GM23338 (cell line): ENCODE results near the gene TRAF3. TPM values are rescaled to one million over a fixed set of nuclear protein-coding genes. Genes with fewer than 3 reads are reported as not detected.

Experiments used
- ATAC-seq: fragments of 200-7000 bp; cut with Tn5 transposase; 3 replicates; pipeline ENCODE4 v1.9.1; 2020
- DNase-seq: peaks from one replicate; pipeline ENCODE4 v3.0.0-alpha.2; 2015; ENCODE audit warnings: low spot score
- H2AFZ ChIP-seq: fragments of 200-600 bp; sonication (generic); 2 replicates; pipeline ENCODE4 v1.8.0; 2016; ENCODE audit warnings: antibody characterized with exemption, mild to moderate bottlenecking, moderate library complexity
- H3F3A ChIP-seq: fragments of 200-600 bp; sonication (generic); replicated peaks from 2 replicates; pipeline ENCODE4 v1.8.0; 2017; ENCODE audit warnings: antibody characterized with exemption, mixed run types, low read depth
- H3K27ac ChIP-seq: fragments of 200-600 bp; sonication (generic); 2 replicates; pipeline ENCODE4 v1.6.1; 2016; ENCODE audit warnings: low read depth
- H3K27me3 ChIP-seq: fragments of 200-600 bp; sonication (generic); 2 replicates; pipeline ENCODE4 v1.8.0; 2016; ENCODE audit warnings: mild to moderate bottlenecking, mixed run types, moderate library complexity; ENCODE audit not compliant: insufficient read depth
- H3K36me3 ChIP-seq: fragments of 200-600 bp; sonication (generic); 2 replicates; pipeline ENCODE4 v1.8.0; 2016; ENCODE audit warnings: mild to moderate bottlenecking; ENCODE audit not compliant: insufficient read depth
- H3K4me1 ChIP-seq: fragments of 200-600 bp; sonication (generic); 2 replicates; pipeline ENCODE4 v1.8.0; 2016; ENCODE audit warnings: mild to moderate bottlenecking, moderate library complexity; ENCODE audit not compliant: insufficient read depth
- H3K4me2 ChIP-seq: fragments of 200-600 bp; sonication (generic); 2 replicates; pipeline ENCODE4 v1.7.1; 2017; ENCODE audit warnings: mixed run types
- H3K4me3 ChIP-seq: fragments of 200-600 bp; sonication (generic); 2 replicates; pipeline ENCODE4 v1.6.1; 2016; ENCODE audit warnings: mixed run types
- H3K79me2 ChIP-seq: fragments of 200-600 bp; sonication (generic); replicated peaks from 2 replicates; pipeline ENCODE4 v1.8.0; 2017; ENCODE audit warnings: mild to moderate bottlenecking; ENCODE audit not compliant: insufficient read depth
- H3K9me2 ChIP-seq: fragments of 200-600 bp; sonication (generic); 2 replicates; pipeline ENCODE4 v1.8.0; 2017; ENCODE audit not compliant: insufficient read depth
- H4K20me1 ChIP-seq: fragments of 200-600 bp; sonication (generic); replicated peaks from 2 replicates; pipeline ENCODE4 v1.8.0; 2017; ENCODE audit warnings: mild to moderate bottlenecking; ENCODE audit not compliant: insufficient read depth
- H3K27ac Mint-ChIP-seq: 2 replicates; pipeline ENCODE4 v1.8.0; 2020; ENCODE audit warnings: inconsistent platforms, mild to moderate bottlenecking, moderate library complexity, mixed read lengths
- H3K27me3 Mint-ChIP-seq: 3 replicates; pipeline ENCODE4 v1.8.0; 2022; ENCODE audit warnings: low read depth, mild to moderate bottlenecking, moderate library complexity, mixed read lengths, inconsistent platforms; ENCODE audit not compliant: insufficient read depth, poor library complexity
- H3K36me3 Mint-ChIP-seq: 3 replicates; pipeline ENCODE4 v1.8.0; 2021; ENCODE audit warnings: low read depth, mild to moderate bottlenecking, inconsistent platforms, moderate library complexity, mixed read lengths
- H3K4me1 Mint-ChIP-seq: 3 replicates; pipeline ENCODE4 v1.8.0; 2020; ENCODE audit warnings: mild to moderate bottlenecking, inconsistent platforms, mixed read lengths
- H3K4me3 Mint-ChIP-seq: 3 replicates; pipeline ENCODE4 v1.8.0; 2021; ENCODE audit warnings: moderate library complexity, mild to moderate bottlenecking, inconsistent platforms, mixed read lengths
- H3K9me3 Mint-ChIP-seq: 3 replicates; pipeline ENCODE4 v1.8.0; 2020; ENCODE audit warnings: moderate library complexity, mild to moderate bottlenecking, inconsistent platforms, mixed read lengths
- JUNB ChIP-seq: IDR thresholded peaks from one replicate; pipeline ENCODE4 v1.6.1; 2016; ENCODE audit warnings: antibody characterized with exemption; ENCODE audit not compliant: unreplicated experiment
- ZNF114 ChIP-seq: fragments of 250-450 bp; sonication (Bioruptor Pico); IDR thresholded peaks from 2 replicates; pipeline ENCODE4 v1.5.0; 2020; ENCODE audit warnings: mild to moderate bottlenecking, moderate library complexity
- ZNF331 ChIP-seq: fragments of 250-450 bp; sonication (Bioruptor Pico); IDR thresholded peaks from 2 replicates; pipeline ENCODE4 v1.5.0; 2020; ENCODE audit warnings: low read depth, mild to moderate bottlenecking, moderate library complexity
- polyA plus RNA-seq: library from polyadenylated mRNA; unstranded; fragments of >200 nt; fragmentation: Nextera tagmentation; extraction: Ambion mirVana; gene quantifications from 2 replicates; pipeline ENCODE4 v1.2.1, GENCODE V29; 2016
- total RNA-seq: library from RNA; depleted of rRNA; stranded (reverse); fragments of >200 nt; shearing (Covaris generic); gene quantifications from 2 replicates; pipeline ENCODE4 v1.2.3, GENCODE V29; 2014
- TF ChIP-seq, protein P1 (sequence below): IDR thresholded peaks from one replicate; pipeline ENCODE4 v1.6.1; 2018; ENCODE audit warnings: antibody characterized with exemption; ENCODE audit not compliant: unreplicated experiment
- TF ChIP-seq, protein P2 (sequence below): fragments of 250-450 bp; sonication (Bioruptor Pico); IDR thresholded peaks from 2 replicates; pipeline ENCODE4 v1.5.0; 2020; ENCODE audit warnings: mild to moderate bottlenecking, moderate library complexity
- TF ChIP-seq, protein P3 (sequence below): IDR thresholded peaks from 2 replicates; pipeline ENCODE4 v1.6.1; 2016; ENCODE audit warnings: antibody characterized with exemption

The TRAF3 gene
- total and polyA plus RNA-seq, 2 experiments from 2014 or later, result 3.7 to 9.3 TPM

GRCh38 chr14:102883554-102883953, 106.3 kb downstream of the TRAF3 start (continued):
- TF ChIP-seq, protein P1, sequence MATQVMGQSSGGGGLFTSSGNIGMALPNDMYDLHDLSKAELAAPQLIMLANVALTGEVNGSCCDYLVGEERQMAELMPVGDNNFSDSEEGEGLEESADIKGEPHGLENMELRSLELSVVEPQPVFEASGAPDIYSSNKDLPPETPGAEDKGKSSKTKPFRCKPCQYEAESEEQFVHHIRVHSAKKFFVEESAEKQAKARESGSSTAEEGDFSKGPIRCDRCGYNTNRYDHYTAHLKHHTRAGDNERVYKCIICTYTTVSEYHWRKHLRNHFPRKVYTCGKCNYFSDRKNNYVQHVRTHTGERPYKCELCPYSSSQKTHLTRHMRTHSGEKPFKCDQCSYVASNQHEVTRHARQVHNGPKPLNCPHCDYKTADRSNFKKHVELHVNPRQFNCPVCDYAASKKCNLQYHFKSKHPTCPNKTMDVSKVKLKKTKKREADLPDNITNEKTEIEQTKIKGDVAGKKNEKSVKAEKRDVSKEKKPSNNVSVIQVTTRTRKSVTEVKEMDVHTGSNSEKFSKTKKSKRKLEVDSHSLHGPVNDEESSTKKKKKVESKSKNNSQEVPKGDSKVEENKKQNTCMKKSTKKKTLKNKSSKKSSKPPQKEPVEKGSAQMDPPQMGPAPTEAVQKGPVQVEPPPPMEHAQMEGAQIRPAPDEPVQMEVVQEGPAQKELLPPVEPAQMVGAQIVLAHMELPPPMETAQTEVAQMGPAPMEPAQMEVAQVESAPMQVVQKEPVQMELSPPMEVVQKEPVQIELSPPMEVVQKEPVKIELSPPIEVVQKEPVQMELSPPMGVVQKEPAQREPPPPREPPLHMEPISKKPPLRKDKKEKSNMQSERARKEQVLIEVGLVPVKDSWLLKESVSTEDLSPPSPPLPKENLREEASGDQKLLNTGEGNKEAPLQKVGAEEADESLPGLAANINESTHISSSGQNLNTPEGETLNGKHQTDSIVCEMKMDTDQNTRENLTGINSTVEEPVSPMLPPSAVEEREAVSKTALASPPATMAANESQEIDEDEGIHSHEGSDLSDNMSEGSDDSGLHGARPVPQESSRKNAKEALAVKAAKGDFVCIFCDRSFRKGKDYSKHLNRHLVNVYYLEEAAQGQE, result no peak
- TF ChIP-seq, protein P2, sequence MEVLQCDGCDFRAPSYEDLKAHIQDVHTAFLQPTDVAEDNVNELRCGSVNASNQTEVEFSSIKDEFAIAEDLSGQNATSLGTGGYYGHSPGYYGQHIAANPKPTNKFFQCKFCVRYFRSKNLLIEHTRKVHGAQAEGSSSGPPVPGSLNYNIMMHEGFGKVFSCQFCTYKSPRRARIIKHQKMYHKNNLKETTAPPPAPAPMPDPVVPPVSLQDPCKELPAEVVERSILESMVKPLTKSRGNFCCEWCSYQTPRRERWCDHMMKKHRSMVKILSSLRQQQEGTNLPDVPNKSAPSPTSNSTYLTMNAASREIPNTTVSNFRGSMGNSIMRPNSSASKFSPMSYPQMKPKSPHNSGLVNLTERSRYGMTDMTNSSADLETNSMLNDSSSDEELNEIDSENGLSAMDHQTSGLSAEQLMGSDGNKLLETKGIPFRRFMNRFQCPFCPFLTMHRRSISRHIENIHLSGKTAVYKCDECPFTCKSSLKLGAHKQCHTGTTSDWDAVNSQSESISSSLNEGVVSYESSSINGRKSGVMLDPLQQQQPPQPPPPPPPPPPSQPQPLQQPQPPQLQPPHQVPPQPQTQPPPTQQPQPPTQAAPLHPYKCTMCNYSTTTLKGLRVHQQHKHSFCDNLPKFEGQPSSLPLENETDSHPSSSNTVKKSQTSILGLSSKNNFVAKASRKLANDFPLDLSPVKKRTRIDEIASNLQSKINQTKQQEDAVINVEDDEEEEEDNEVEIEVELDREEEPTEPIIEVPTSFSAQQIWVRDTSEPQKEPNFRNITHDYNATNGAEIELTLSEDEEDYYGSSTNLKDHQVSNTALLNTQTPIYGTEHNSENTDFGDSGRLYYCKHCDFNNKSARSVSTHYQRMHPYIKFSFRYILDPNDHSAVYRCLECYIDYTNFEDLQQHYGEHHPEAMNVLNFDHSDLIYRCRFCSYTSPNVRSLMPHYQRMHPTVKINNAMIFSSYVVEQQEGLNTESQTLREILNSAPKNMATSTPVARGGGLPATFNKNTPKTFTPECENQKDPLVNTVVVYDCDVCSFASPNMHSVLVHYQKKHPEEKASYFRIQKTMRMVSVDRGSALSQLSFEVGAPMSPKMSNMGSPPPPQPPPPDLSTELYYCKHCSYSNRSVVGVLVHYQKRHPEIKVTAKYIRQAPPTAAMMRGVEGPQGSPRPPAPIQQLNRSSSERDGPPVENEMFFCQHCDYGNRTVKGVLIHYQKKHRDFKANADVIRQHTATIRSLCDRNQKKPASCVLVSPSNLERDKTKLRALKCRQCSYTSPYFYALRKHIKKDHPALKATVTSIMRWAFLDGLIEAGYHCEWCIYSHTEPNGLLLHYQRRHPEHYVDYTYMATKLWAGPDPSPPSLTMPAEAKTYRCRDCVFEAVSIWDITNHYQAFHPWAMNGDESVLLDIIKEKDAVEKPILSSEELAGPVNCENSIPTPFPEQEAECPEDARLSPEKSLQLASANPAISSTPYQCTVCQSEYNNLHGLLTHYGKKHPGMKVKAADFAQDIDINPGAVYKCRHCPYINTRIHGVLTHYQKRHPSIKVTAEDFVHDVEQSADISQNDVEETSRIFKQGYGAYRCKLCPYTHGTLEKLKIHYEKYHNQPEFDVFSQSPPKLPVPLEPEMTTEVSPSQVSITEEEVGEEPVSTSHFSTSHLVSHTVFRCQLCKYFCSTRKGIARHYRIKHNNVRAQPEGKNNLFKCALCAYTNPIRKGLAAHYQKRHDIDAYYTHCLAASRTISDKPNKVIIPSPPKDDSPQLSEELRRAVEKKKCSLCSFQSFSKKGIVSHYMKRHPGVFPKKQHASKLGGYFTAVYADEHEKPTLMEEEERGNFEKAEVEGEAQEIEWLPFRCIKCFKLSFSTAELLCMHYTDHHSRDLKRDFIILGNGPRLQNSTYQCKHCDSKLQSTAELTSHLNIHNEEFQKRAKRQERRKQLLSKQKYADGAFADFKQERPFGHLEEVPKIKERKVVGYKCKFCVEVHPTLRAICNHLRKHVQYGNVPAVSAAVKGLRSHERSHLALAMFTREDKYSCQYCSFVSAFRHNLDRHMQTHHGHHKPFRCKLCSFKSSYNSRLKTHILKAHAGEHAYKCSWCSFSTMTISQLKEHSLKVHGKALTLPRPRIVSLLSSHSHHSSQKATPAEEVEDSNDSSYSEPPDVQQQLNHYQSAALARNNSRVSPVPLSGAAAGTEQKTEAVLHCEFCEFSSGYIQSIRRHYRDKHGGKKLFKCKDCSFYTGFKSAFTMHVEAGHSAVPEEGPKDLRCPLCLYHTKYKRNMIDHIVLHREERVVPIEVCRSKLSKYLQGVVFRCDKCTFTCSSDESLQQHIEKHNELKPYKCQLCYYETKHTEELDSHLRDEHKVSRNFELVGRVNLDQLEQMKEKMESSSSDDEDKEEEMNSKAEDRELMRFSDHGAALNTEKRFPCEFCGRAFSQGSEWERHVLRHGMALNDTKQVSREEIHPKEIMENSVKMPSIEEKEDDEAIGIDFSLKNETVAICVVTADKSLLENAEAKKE (CRISPR knock-in tag), result no peak
- no peak for TF ChIP-seq ZNF114

GRCh38 chr14:102885737-102886447, 108.6 kb downstream of the TRAF3 start:
- no peak overlapping the region for H3K27ac ChIP-seq
- H3K4me1 ChIP-seq, result no peaks in the 10 kb centered on the region
- H3K4me3 Mint-ChIP-seq, result no peak overlapping the region
- H3F3A ChIP-seq, result no peaks in the 10 kb centered on the region
- H3K9me3 Mint-ChIP-seq, result no peaks in the 10 kb centered on the region
- H3K79me2 ChIP-seq, result no peaks in the 10 kb centered on the region
- H3K27me3 ChIP-seq, result no peaks in the 10 kb centered on the region
- peaks cover 2% of the 10 kb centered on the region for H3K27me3 Mint-ChIP-seq
- H3K4me2 ChIP-seq, result no peak overlapping the region
- ATAC-seq (no peak), DNase-seq (no peak)
- H3K4me3 ChIP-seq, result no peak overlapping the region
- H3K36me3 ChIP-seq, result no peaks in the 10 kb centered on the region
- no peaks in the 10 kb centered on the region for H3K36me3 Mint-ChIP-seq
- TF ChIP-seq JUNB (no peak), ZNF114 (no peak), ZNF331 (CRISPR knock-in tag) (no peak)
- TF ChIP-seq, protein P3, sequence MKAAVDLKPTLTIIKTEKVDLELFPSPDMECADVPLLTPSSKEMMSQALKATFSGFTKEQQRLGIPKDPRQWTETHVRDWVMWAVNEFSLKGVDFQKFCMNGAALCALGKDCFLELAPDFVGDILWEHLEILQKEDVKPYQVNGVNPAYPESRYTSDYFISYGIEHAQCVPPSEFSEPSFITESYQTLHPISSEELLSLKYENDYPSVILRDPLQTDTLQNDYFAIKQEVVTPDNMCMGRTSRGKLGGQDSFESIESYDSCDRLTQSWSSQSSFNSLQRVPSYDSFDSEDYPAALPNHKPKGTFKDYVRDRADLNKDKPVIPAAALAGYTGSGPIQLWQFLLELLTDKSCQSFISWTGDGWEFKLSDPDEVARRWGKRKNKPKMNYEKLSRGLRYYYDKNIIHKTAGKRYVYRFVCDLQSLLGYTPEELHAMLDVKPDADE, result no peak
- TF ChIP-seq, protein P1, result no peak
- no peaks in the 10 kb centered on the region; the same call in 2 of the 3 replicates for H3K4me1 Mint-ChIP-seq
- H4K20me1 ChIP-seq, result no peaks in the 10 kb centered on the region
- H3K27ac Mint-ChIP-seq, result peak overlapping the region; percentile 66
- H3K9me2 ChIP-seq, result no peaks in the 10 kb centered on the region
- H2AFZ ChIP-seq, result no peak overlapping the region
